Umbilical cord (tissue), 2 donors: Measurements from ENCODE around the gene AMHR2. TPM values are rescaled to one million over a fixed set of nuclear protein-coding genes. Genes with fewer than 3 reads are reported as not detected.

Experiments
- DNase-seq: peaks from one replicate; pipeline ENCODE4 v3.0.0-alpha.2; 2015; ENCODE audit warnings: low spot score
- total RNA-seq: library from RNA; depleted of rRNA; stranded (reverse); fragments of >200 nt; gene quantifications from one replicate; pipeline ENCODE4 v1.2.3, GENCODE V29; 2014; ENCODE audit warnings: low replicate concordance; ENCODE audit not compliant: insufficient read depth

AMHR2 gene
- total RNA-seq, 1 donor from 2014 or later, result not detected

DNA sequence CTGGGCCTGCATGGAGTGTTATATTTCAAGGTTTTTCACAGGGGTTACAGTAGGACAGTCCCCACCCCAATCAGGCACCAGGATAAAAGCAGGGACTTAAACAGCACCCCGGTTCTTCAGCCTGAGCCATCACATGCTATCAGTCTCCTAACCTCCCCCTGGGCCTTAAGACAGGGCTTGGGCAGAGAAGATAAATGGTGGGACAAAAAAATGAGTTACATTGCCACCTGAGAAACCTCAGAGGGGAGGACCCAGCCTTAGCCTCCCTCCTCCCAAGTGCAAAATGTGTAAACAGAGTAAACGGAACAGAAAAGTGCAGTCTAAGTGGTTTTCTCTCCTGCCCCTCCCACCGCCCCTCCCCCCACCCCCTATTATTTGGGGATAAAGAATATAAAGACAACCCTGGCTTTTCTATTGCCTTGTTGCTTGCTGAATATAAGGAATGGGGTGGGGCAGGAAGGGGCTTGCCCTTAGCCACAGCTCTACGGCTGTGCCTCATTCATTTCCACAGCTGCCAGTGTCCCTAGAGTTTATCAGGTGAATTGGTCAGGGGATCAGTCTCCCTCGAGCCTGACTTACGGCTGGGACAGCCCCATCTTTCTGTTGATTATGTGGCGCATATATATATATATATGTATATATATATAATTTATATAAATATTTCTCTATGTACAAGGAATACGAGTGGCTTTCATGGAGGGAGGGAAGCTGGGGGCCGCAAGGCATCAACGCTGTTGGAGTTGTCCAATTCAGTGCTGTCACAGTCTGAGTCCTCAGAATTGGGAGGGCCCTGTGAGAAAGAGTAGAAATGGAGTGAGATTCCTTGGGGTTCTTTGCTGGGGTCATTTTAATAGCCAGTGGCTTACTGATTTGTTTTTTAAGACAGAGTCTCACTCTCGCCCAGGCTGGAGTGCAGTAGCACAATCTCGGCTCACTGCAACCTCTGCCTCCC, 57.1 kb downstream of the AMHR2 start:
- no peak for DNase-seq

Other genes starting within 250 kb of the AMHR2 start
- 14.9 TPM for gene ZNF740, start 243.1 kb upstream of the AMHR2 start, total RNA-seq
- 11.1 TPM for gene CSAD, start 242.9 kb upstream of the AMHR2 start, total RNA-seq
- not detected for gene ITGB7, start 216.6 kb upstream of the AMHR2 start, total RNA-seq
- gene RARG, start 191.6 kb upstream of the AMHR2 start, total RNA-seq, result 5.8 TPM
- gene ESPL1, start 155.6 kb upstream of the AMHR2 start, total RNA-seq, result 8.4 TPM
- 454 TPM for gene PFDN5, start 128.3 kb upstream of the AMHR2 start, total RNA-seq
- gene MYG1, start 124.2 kb upstream of the AMHR2 start, total RNA-seq, result 17.8 TPM
- gene AAAS, start 102.2 kb upstream of the AMHR2 start, total RNA-seq, result 38.3 TPM
- 0.24 TPM for gene SP7, start 87.5 kb upstream of the AMHR2 start, total RNA-seq
- 28.6 TPM for gene SP1, start 43.7 kb upstream of the AMHR2 start, total RNA-seq
- gene PRR13, start 17.9 kb downstream of the AMHR2 start, total RNA-seq, result 26.0 TPM
- 284 TPM for gene PCBP2, start 28.2 kb downstream of the AMHR2 start, total RNA-seq
- 10.8 TPM for gene MAP3K12, start 75.6 kb downstream of the AMHR2 start, total RNA-seq
- gene TARBP2, start 77.4 kb downstream of the AMHR2 start, total RNA-seq, result 21.7 TPM
- not detected for gene NPFF, start 83.6 kb downstream of the AMHR2 start, total RNA-seq
- gene ATF7, start 202.5 kb downstream of the AMHR2 start, total RNA-seq, result 15.4 TPM